Measurements from ENCODE around the gene GPRC5A. TPM values are rescaled to one million over a fixed set of nuclear protein-coding genes. Genes with fewer than 3 reads are reported as not detected.

GPRC5A gene
- total and polyA plus RNA-seq, 10 of the 15 experiments (the other 5 are each of a cell fraction or from before 2014, with no cell fraction given) = 0.10 to 2.8 (median 1.1) TPM

DNA sequence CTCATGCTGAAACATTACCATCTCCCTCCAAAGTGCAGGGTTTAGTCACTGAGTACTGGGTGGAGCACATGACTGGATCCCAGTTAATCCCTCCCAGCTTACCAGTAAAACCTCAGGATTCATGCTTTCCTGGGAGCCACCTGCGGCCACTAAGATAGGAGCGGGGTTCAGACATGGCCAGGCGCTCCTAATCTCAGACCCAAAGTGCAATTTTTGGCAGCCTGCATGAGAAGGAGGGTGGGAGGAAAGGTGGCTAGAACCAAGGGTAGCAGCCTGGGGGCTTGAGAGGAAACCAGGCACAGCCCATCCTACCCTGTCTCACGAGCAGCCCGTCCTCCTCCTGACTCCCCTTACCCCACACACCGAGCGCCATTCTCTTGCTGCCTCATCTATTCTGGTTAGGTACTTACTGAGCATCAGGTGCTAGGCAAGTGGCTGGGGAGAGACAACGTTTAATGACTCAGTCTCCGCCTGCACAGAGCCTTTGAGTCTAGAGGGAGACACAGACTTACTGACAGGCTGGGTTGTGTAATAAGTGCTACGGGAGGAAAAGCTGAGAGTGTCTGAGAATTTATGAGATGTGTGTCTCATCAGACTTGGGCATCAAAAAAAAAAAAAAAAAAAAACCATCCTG lies 9.9 kb downstream of the GPRC5A start:
- FAIRE-seq (no peak), ATAC-seq (no peak), DNase-seq (ENCODE audit: low read depth, low spot score) (no peak)
- Histone ChIP-seq H3K9me3 (replicated peaks; ENCODE audit: control insufficient read depth, insufficient read depth, low read length) (no peaks in the 10 kb centered on the region), H3K9ac (ENCODE audit: control insufficient read depth, insufficient read depth, low read length) (no peak overlapping the region), H3K27me3 (replicated peaks in 1 of 2; ENCODE audit: control insufficient read depth in 2 of 2, insufficient read depth in 2 of 2, low read length in 1 of 2) (peaks cover 0 to 3% of the 10 kb centered on the region in 2 experiments; a peak in 1 of 4 replicates), H3K4me2 (ENCODE audit: control insufficient read depth, insufficient read depth) (no peak overlapping the region), H3K79me2 (ENCODE audit: control insufficient read depth, insufficient read depth, low read length) (no peaks in the 10 kb centered on the region), H3K27ac (ENCODE audit: control insufficient read depth, insufficient read depth) (no peak overlapping the region), H3K4me3 (no peak overlapping the region), H3K36me3 (ENCODE audit: control insufficient read depth in 2 of 2, insufficient read depth in 2 of 2, low read length in 1 of 2) (no peaks in the 10 kb centered on the region), H4K20me1 (ENCODE audit: control insufficient read depth, insufficient read depth) (no peaks in the 10 kb centered on the region), H2AFZ (ENCODE audit: control insufficient read depth, low read depth, low read length) (no peak overlapping the region), H3K4me1 (ENCODE audit: control insufficient read depth, insufficient read depth, low read length) (no peaks in the 10 kb centered on the region)
- WGBS (ENCODE audit: insufficient coverage, insufficient replicate concordance, low lambda C conversion rate, missing lambda C conversion rate) = 41% methylated on average over 10 of the region's 10 CpGs
- SMC1A ChIA-PET (ENCODE audit: uncharacterized antibody, unreplicated experiment) = no interaction called here
- CTCF ChIA-PET = no interaction called here
- POLR2A ChIA-PET = no interaction called here
- intact Hi-C loops (cut with micrococcal nuclease; ENCODE audit: unreplicated experiment) (no loop called here), in situ Hi-C loops (cut with MboI) (no loop called here)
- RAD21 ChIA-PET (ENCODE audit: unreplicated experiment) = interaction anchor here (0.7 kb wide), 1 partner anchor 89 kb away, joined by 5 read pairs; no protein-coding TSS in a partner anchor
- no TSS peak for BruUV-seq (replicated peaks)
- TF ChIP-seq BACH1 (IDR thresholded peaks at IDR 0.05; ENCODE audit: borderline replicate concordance) = no peak
- TF ChIP-seq, protein P1, sequence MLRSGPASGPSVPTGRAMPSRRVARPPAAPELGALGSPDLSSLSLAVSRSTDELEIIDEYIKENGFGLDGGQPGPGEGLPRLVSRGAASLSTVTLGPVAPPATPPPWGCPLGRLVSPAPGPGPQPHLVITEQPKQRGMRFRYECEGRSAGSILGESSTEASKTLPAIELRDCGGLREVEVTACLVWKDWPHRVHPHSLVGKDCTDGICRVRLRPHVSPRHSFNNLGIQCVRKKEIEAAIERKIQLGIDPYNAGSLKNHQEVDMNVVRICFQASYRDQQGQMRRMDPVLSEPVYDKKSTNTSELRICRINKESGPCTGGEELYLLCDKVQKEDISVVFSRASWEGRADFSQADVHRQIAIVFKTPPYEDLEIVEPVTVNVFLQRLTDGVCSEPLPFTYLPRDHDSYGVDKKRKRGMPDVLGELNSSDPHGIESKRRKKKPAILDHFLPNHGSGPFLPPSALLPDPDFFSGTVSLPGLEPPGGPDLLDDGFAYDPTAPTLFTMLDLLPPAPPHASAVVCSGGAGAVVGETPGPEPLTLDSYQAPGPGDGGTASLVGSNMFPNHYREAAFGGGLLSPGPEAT (IDR thresholded peaks at IDR 0.05; ENCODE audit: low read depth) = no peak
- TF ChIP-seq, protein P2, sequence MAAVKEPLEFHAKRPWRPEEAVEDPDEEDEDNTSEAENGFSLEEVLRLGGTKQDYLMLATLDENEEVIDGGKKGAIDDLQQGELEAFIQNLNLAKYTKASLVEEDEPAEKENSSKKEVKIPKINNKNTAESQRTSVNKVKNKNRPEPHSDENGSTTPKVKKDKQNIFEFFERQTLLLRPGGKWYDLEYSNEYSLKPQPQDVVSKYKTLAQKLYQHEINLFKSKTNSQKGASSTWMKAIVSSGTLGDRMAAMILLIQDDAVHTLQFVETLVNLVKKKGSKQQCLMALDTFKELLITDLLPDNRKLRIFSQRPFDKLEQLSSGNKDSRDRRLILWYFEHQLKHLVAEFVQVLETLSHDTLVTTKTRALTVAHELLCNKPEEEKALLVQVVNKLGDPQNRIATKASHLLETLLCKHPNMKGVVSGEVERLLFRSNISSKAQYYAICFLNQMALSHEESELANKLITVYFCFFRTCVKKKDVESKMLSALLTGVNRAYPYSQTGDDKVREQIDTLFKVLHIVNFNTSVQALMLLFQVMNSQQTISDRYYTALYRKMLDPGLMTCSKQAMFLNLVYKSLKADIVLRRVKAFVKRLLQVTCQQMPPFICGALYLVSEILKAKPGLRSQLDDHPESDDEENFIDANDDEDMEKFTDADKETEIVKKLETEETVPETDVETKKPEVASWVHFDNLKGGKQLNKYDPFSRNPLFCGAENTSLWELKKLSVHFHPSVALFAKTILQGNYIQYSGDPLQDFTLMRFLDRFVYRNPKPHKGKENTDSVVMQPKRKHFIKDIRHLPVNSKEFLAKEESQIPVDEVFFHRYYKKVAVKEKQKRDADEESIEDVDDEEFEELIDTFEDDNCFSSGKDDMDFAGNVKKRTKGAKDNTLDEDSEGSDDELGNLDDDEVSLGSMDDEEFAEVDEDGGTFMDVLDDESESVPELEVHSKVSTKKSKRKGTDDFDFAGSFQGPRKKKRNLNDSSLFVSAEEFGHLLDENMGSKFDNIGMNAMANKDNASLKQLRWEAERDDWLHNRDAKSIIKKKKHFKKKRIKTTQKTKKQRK (IDR thresholded peaks at IDR 0.05; ENCODE audit: low read depth, low read length) = no peak
- no peak for TF ChIP-seq KDM1A (IDR thresholded peaks at IDR 0.05; ENCODE audit: borderline replicate concordance)
- TF ChIP-seq, protein P3, sequence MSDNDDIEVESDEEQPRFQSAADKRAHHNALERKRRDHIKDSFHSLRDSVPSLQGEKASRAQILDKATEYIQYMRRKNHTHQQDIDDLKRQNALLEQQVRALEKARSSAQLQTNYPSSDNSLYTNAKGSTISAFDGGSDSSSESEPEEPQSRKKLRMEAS (IDR thresholded peaks at IDR 0.05; ENCODE audit: low read depth, low read length) = no peak
- TF ChIP-seq IKZF1 (conservative IDR thresholded peaks at IDR 0.05) = no peak
- no peak for TF ChIP-seq RCOR1 (conservative IDR thresholded peaks at IDR 0.05; ENCODE audit: low read depth, low read length)
- TF ChIP-seq SMAD5 (IDR thresholded peaks at IDR 0.05; ENCODE audit: low read depth) = no peak
- no peak for TF ChIP-seq POLR2AphosphoS5 (IDR thresholded peaks at IDR 0.05; ENCODE audit: low read length)
- no peak for TF ChIP-seq SIN3A (IDR thresholded peaks at IDR 0.05; ENCODE audit: low read depth, low read length)
- no peak for TF ChIP-seq STAT3 (IDR thresholded peaks at IDR 0.05; ENCODE audit: low read depth, low read length)
- TF ChIP-seq EP300 (IDR thresholded peaks at IDR 0.05; ENCODE audit: borderline replicate concordance in 1 of 2, control insufficient read depth in 1 of 2, low read depth in 2 of 2, low read length in 2 of 2) = no peak
- TF ChIP-seq CREM (IDR thresholded peaks at IDR 0.05; ENCODE audit: low read depth) = no peak
- TF ChIP-seq BCL11A (IDR thresholded peaks at IDR 0.05; ENCODE audit: low read depth, low read length) = no peak
- no peak for TF ChIP-seq HDAC6 (IDR thresholded peaks at IDR 0.05; ENCODE audit: unreplicated experiment)
- TF ChIP-seq TAF1 (IDR thresholded peaks at IDR 0.05; ENCODE audit: borderline replicate concordance, low read depth, low read length) = no peak
- TF ChIP-seq SRF (IDR thresholded peaks at IDR 0.05; ENCODE audit: low read depth in 2 of 2, low read length in 2 of 2) = no peak

All from GM12878 (cell line).